BJ (cell line): ENCODE data around the gene TBX4. TPM values are rescaled to one million over a fixed set of nuclear protein-coding genes. Genes with fewer than 3 reads are reported as not detected.
"Not testable (repeated sequence)": the region's sequence is repeated elsewhere in the genome, so short reads cannot be mapped to it uniquely, and the experiment has no call there.

Source experiments
- CTCF ChIA-PET: fragments of 350-600 bp; formaldehyde crosslinking; extraction: SDS; loops from one replicate; lab custom pipeline; 2021; ENCODE audit warnings: antibody characterized with exemption, inconsistent platforms; lab: Yijun Ruan, JAX
- POLR2A ChIA-PET: fragments of 300-600 bp; sonication (Branson Sonifier 250); formaldehyde crosslinking; extraction: SDS; loops from one replicate; lab custom pipeline; 2021; ENCODE audit warnings: antibody characterized with exemption; lab: Charles Lee
- DNase-seq: peaks from one replicate; pipeline ENCODE4 v3.0.0-alpha.2; 2011; ENCODE audit warnings: low read depth
- H3K27me3 ChIP-seq: 2 replicates; pipeline ENCODE4 v1.6.0; 2011; ENCODE audit warnings: low read length; ENCODE audit not compliant: control insufficient read depth, insufficient read depth
- H3K36me3 ChIP-seq: 2 replicates; pipeline ENCODE4 v1.5.1; 2011; ENCODE audit warnings: low read length; ENCODE audit not compliant: control insufficient read depth, insufficient read depth
- H3K4me3 ChIP-seq: 2 replicates; pipeline ENCODE4 v1.5.1; 2011; ENCODE audit warnings: low read depth, mild to moderate bottlenecking, control low read depth, low read length
- CTCF ChIP-seq: IDR thresholded peaks from 2 replicates; pipeline ENCODE4 v1.5.1; 2011; ENCODE audit warnings: low read depth, mild to moderate bottlenecking, control low read depth, inconsistent platforms, low read length, moderate library complexity; ENCODE audit not compliant: insufficient read depth
- polyA plus RNA-seq: library from polyadenylated mRNA; depleted of rRNA; stranded (reverse); fragments of >200 nt; gene quantifications from 2 replicates; pipeline ENCODE4 v1.2.3, GENCODE V29; 2011

TBX4 gene
- polyA plus RNA-seq, 1 experiment: 3.7 TPM

GRCh38 chr17:61507383-61508066 lies 55.3 kb downstream of the TBX4 start:
- no peaks in the 10 kb centered on the region for H3K36me3 ChIP-seq
- no peak overlapping the region for H3K4me3 ChIP-seq
- no peak for TF ChIP-seq CTCF
- ChIA-PET CTCF (no interaction called here), POLR2A (no interaction called here)
- H3K27me3 ChIP-seq: no peaks in the 10 kb centered on the region
- no peak for DNase-seq

- Histone ChIP-seq H3K36me3 (no peaks in the 10 kb centered on the region), H3K27me3 (no peaks in the 10 kb centered on the region), H3K4me3 (no peak overlapping the region)
- ChIA-PET CTCF (interaction anchor here (0.7 kb wide), 1 partner anchor 58 kb away, joined by 3 read pairs; no protein-coding TSS in a partner anchor), POLR2A (no interaction called here)
- TF ChIP-seq CTCF: no peak
- no peak for DNase-seq
Measured at GRCh38 chr17:61508912-61509311, 56.7 kb downstream of the TBX4 start.

GRCh38 chr17:61509454-61509853 lies 57.2 kb downstream of the TBX4 start:
- DNase-seq, H3K36me3 ChIP-seq, H3K27me3 ChIP-seq, POLR2A ChIA-PET, H3K4me3 ChIP-seq: not testable (repeated sequence)
- CTCF ChIA-PET: interaction anchor here (2.6 kb wide), 1 partner anchor 11 kb away, joined by 9 read pairs; no protein-coding TSS in a partner anchor

- no peak for TF ChIP-seq CTCF
- H3K4me3 ChIP-seq: no peak overlapping the region
- no peaks in the 10 kb centered on the region for H3K36me3 ChIP-seq
- POLR2A ChIA-PET: no interaction called here
- no peak for DNase-seq
- CTCF ChIA-PET: interaction anchor here (1.6 to 2.6 kb wide), 2 partner anchors 12 to 14 kb away, joined by 4 to 9 read pairs; no protein-coding TSS in a partner anchor
- H3K27me3 ChIP-seq: no peaks in the 10 kb centered on the region
Measured at GRCh38 chr17:61510237-61510636, 58.0 kb downstream of the TBX4 start.

GRCh38 chr17:61510991-61511390 lies 58.8 kb downstream of the TBX4 start:
- CTCF ChIA-PET: interaction anchor here (0.8 to 2.6 kb wide), 5 partner anchors 10 to 65 kb away, joined by 3 to 9 read pairs (median 3); no protein-coding TSS in a partner anchor
- Histone ChIP-seq H3K36me3 (no peaks in the 10 kb centered on the region), H3K4me3 (no peak overlapping the region), H3K27me3 (no peaks in the 10 kb centered on the region)
- POLR2A ChIA-PET: no interaction called here
- no peak for TF ChIP-seq CTCF
- no peak for DNase-seq
